SK-N-SH (cell line): ENCODE measurements around the gene MAP4. TPM values are rescaled to one million over a fixed set of nuclear protein-coding genes. Genes with fewer than 3 reads are reported as not detected.
"Not testable (repeated sequence)": the region's sequence is repeated elsewhere in the genome, so short reads cannot be mapped to it uniquely, and the experiment has no call there.

Experiments used
- CTCF ChIA-PET: fragments of 300-600, 350-600 bp; formaldehyde crosslinking; extraction: SDS; loops from one replicate; lab custom pipeline; 2021; lab: Yijun Ruan, JAX
- POLR2A ChIA-PET: fragments of 350-600 bp; sonication (Branson Sonifier 250); formaldehyde crosslinking; extraction: SDS; loops from one replicate; lab custom pipeline; 2020; ENCODE audit warnings: antibody characterized with exemption, inconsistent platforms; lab: Yijun Ruan, JAX
- DNase-seq: peaks from one replicate; pipeline ENCODE4 v3.0.0; 2012
- H2AFZ ChIP-seq: fragments of 200-600 bp; sonication (generic); 2 replicates; pipeline ENCODE4 v1.8.1; 2016; ENCODE audit warnings: antibody characterized with exemption, mild to moderate bottlenecking, low read depth
- H3F3A ChIP-seq: fragments of 200-600 bp; sonication (generic); replicated peaks from 2 replicates; pipeline ENCODE3; 2016; ENCODE audit warnings: antibody characterized with exemption, mild to moderate bottlenecking; ENCODE audit not compliant: insufficient read depth
- H3K27ac ChIP-seq, 2 experiments: fragments of 200-500 bp in 1 of 2; fragments of 200-600 bp in 1 of 2; sonication (Bioruptor generic) in 1 of 2; sonication (generic), shearing (Covaris generic) in 1 of 2; 2 replicates each; pipeline versions ENCODE4 v1.5.1 to v1.6.1; 2014 to 2016; ENCODE audit warnings: low read depth in 2 of 2, inconsistent platforms in 1 of 2, low read length in 1 of 2, mild to moderate bottlenecking in 1 of 2, mixed read lengths in 1 of 2
- H3K27me3 ChIP-seq: fragments of 200-600 bp; sonication (generic), shearing (Covaris generic); 2 replicates; pipeline ENCODE4 v1.6.1; 2016; ENCODE audit warnings: mixed run types; ENCODE audit not compliant: insufficient read depth
- H3K36me3 ChIP-seq, 2 experiments: fragments of 200-500 bp in 1 of 2; fragments of 200-600 bp in 1 of 2; sonication (Bioruptor generic) in 1 of 2; sonication (generic) in 1 of 2; replicated peaks in 1 of 2; 2 replicates each; pipeline versions ENCODE3 to v1.5.1; 2014 to 2016; ENCODE audit warnings: low read length in 1 of 2, mild to moderate bottlenecking in 1 of 2; ENCODE audit not compliant: insufficient read depth in 2 of 2, control insufficient read depth in 1 of 2
- H3K4me1 ChIP-seq, 2 experiments: fragments of 200-500 bp in 1 of 2; fragments of 200-600 bp in 1 of 2; sonication (Bioruptor generic) in 1 of 2; sonication (generic), shearing (Covaris generic) in 1 of 2; 2 replicates each; pipeline versions ENCODE4 v1.5.1 to v1.6.1; 2014 to 2016; ENCODE audit warnings: low read depth in 1 of 2, low read length in 1 of 2, mixed run types in 1 of 2; ENCODE audit not compliant: insufficient read depth in 2 of 2, control insufficient read depth in 1 of 2
- H3K4me2 ChIP-seq: fragments of 200-600 bp; sonication (generic), shearing (Covaris generic); 2 replicates; pipeline ENCODE4 v1.6.1; 2017; ENCODE audit warnings: mixed run types
- H3K4me3 ChIP-seq, 2 experiments: fragments of 200-500 bp in 1 of 2; fragments of 200-600 bp in 1 of 2; sonication (Bioruptor generic) in 1 of 2; sonication (generic), shearing (Covaris generic) in 1 of 2; 2 replicates each; pipeline versions ENCODE4 v1.5.1 to v1.8.1; 2014 to 2016; ENCODE audit warnings: low read depth in 2 of 2, inconsistent platforms in 1 of 2, low read length in 1 of 2, mild to moderate bottlenecking in 1 of 2, mixed read lengths in 1 of 2, moderate library complexity in 1 of 2
- H3K79me2 ChIP-seq: fragments of 200-600 bp; sonication (generic); 2 replicates; pipeline ENCODE4 v1.8.1; 2017; ENCODE audit warnings: mild to moderate bottlenecking; ENCODE audit not compliant: insufficient read depth
- H3K9ac ChIP-seq: fragments of 200-600 bp; sonication (generic); 2 replicates; pipeline ENCODE4 v1.6.1; 2017; ENCODE audit warnings: mixed run types
- H3K9me2 ChIP-seq: fragments of 200-600 bp; sonication (generic); 2 replicates; pipeline ENCODE4 v1.6.1; 2017; ENCODE audit warnings: mixed run types
- H3K9me3 ChIP-seq: fragments of 200-600 bp; sonication (generic); 2 replicates; pipeline ENCODE4 v1.6.1; 2017; ENCODE audit warnings: mixed run types, mild to moderate bottlenecking, moderate library complexity
- H4K20me1 ChIP-seq: fragments of 200-600 bp; sonication (generic); 2 replicates; pipeline ENCODE4 v1.6.1; 2017; ENCODE audit warnings: mild to moderate bottlenecking, mixed run types; ENCODE audit not compliant: insufficient read depth
- EP300 ChIP-seq, 2 experiments: IDR thresholded peaks; 2 replicates each; pipeline versions ENCODE4 v1.4.0 to v1.6.1; 2012; ENCODE audit warnings: borderline replicate concordance in 1 of 2, low read depth in 1 of 2, low read length in 1 of 2
- GABPA ChIP-seq: IDR thresholded peaks from 2 replicates; pipeline ENCODE4 v1.4.0; 2012; ENCODE audit warnings: low read depth, mild to moderate bottlenecking
- IRF3 ChIP-seq: fragments of 150-350 bp; IDR thresholded peaks from 2 replicates; pipeline ENCODE4 v1.6.1; 2016; ENCODE audit warnings: mild to moderate bottlenecking, low read depth, low read length
- JUND ChIP-seq: IDR thresholded peaks from 2 replicates; pipeline ENCODE4 v1.4.0; 2012
- MEF2A ChIP-seq: IDR thresholded peaks from 2 replicates; pipeline ENCODE4 v1.4.0; 2012; ENCODE audit warnings: low read depth, borderline replicate concordance
- MXI1 ChIP-seq: IDR thresholded peaks from 2 replicates; pipeline ENCODE4 v1.6.1; 2012; ENCODE audit warnings: mild to moderate bottlenecking, low read depth, low read length, improper control_type of control experiment
- PBX3 ChIP-seq: IDR thresholded peaks from 2 replicates; pipeline ENCODE4; 2012
- USF2 ChIP-seq: fragments of 150-350 bp; IDR thresholded peaks from 2 replicates; pipeline ENCODE4 v1.6.1; 2017; ENCODE audit warnings: antibody characterized with exemption, low read length, low read depth, borderline replicate concordance
- ZBTB33 ChIP-seq: IDR thresholded peaks from 2 replicates; pipeline ENCODE4 v1.4.0; 2012; ENCODE audit warnings: low read depth, borderline replicate concordance
- WGBS: methylation state at CpG from one replicate; pipeline ENCODE4 v1.1.6; 2017; ENCODE audit warnings: low lambda C conversion rate; 5-methylcytosine and 5-hydroxymethylcytosine counted together
- polyA plus RNA-seq, 3 experiments: library from polyadenylated mRNA; depleted of rRNA; stranded (reverse); fragments of >200 nt; gene quantifications; 2 replicates each; pipeline ENCODE4 v1.2.3, GENCODE V29; 2012

Gene MAP4
- polyA plus RNA-seq, 1 of the 3 experiments (the other 2 are of a cell fraction): 121 TPM

- no peak for TF ChIP-seq GABPA
- no peak for TF ChIP-seq MEF2A
- TF ChIP-seq JUND: no peak
- no peak for TF ChIP-seq MXI1
- no peak for TF ChIP-seq USF2
- TF ChIP-seq IRF3: no peak
- TF ChIP-seq ZBTB33: no peak
- no peak for TF ChIP-seq PBX3
- TF ChIP-seq EP300 (IDR thresholded peaks at IDR 0.05; ENCODE audit: borderline replicate concordance in 1 of 2, low read depth in 1 of 2, low read length in 1 of 2): no peak
These were observed 127.0 kb downstream of the MAP4 start (continued) for GRCh38 chr3:47888986-47889757.

- H3K9me2 ChIP-seq, DNase-seq, H3K27ac ChIP-seq, H3K4me3 ChIP-seq, H3K27me3 ChIP-seq, H3K4me2 ChIP-seq, H3F3A ChIP-seq, H4K20me1 ChIP-seq, H3K4me1 ChIP-seq, H3K9me3 ChIP-seq, H3K9ac ChIP-seq, POLR2A ChIA-PET, H2AFZ ChIP-seq: not testable (repeated sequence)
- 100% methylated on average over 8 of the region's 9 CpGs for WGBS
- CTCF ChIA-PET: interaction anchor here (0.7 kb wide), 1 partner anchor 50 kb away, joined by 3 read pairs; no protein-coding TSS in a partner anchor
- H3K36me3 ChIP-seq: peaks cover 29 to 30% of the 10 kb centered on the region in 2 experiments
- H3K79me2 ChIP-seq: peaks cover 36% of the 10 kb centered on the region; the same call in 1 of the 2 replicates
These were observed 128.2 kb downstream of the MAP4 start for GRCh38 chr3:47887991-47888390.
